CD4-positive, alpha-beta T cell (primary cell): ENCODE results near the gene SLC2A9. TPM values are rescaled to one million over a fixed set of nuclear protein-coding genes. Genes with fewer than 3 reads are reported as not detected.

Experiments used
- ATAC-seq: fragments of 200-7000 bp; cut with Tn5 transposase; one replicate; pipeline ENCODE4 v1.10.0; 2022; ENCODE audit warnings: mild to moderate bottlenecking; ENCODE audit not compliant: poor library complexity
- CTCF ChIA-PET: fragments of 350-600 bp; sonication (Branson Sonifier 250); formaldehyde crosslinking; loops from one replicate; lab custom pipeline; 2021; ENCODE audit warnings: antibody characterized with exemption, inconsistent platforms; lab: Charles Lee
- POLR2A ChIA-PET: fragments of 350-600 bp; sonication (Branson Sonifier 250); formaldehyde crosslinking; loops from one replicate; lab custom pipeline; 2021; ENCODE audit warnings: antibody characterized with exemption, inconsistent platforms; lab: Charles Lee
- DNase-seq, 14 experiments: peaks; one replicate each; pipeline ENCODE4 v3.0.0-alpha.2; 2013 to 2020; ENCODE audit warnings: mixed read lengths in 2 of 14
- H3K27ac ChIP-seq, 2 donors: one replicate each; pipeline versions ENCODE4 v1.5.1 to v1.7.0; 2013; ENCODE audit warnings: low read length in 2 of 2, low read depth in 1 of 2, mild to moderate bottlenecking in 1 of 2
- H3K27me3 ChIP-seq, 2 experiments: 1 replicate in 1 of 2; 2 replicates in 1 of 2; pipeline versions ENCODE4 v1.6.1 to v1.7.0; 2013; ENCODE audit warnings: low read length in 2 of 2, control low read depth in 1 of 2, mild to moderate bottlenecking in 1 of 2, moderate library complexity in 1 of 2; ENCODE audit not compliant: insufficient read depth in 2 of 2, control insufficient read depth in 1 of 2
- H3K36me3 ChIP-seq: one replicate; pipeline ENCODE4 v1.6.1; 2013; ENCODE audit warnings: low read length, control low read depth; ENCODE audit not compliant: insufficient read depth
- H3K4me1 ChIP-seq: one replicate; pipeline ENCODE4 v1.6.1; 2013; ENCODE audit warnings: low read length, control low read depth; ENCODE audit not compliant: insufficient read depth
- H3K4me3 ChIP-seq: one replicate; pipeline ENCODE4 v1.5.1; 2013; ENCODE audit warnings: mild to moderate bottlenecking, low read length, moderate library complexity
- H3K9me3 ChIP-seq, 2 experiments: 1 replicate in 1 of 2; 2 replicates in 1 of 2; pipeline versions ENCODE4 v1.6.1 to v1.7.0; 2013; ENCODE audit warnings: low read length in 2 of 2, mild to moderate bottlenecking in 2 of 2, control low read depth in 1 of 2, moderate library complexity in 1 of 2; ENCODE audit not compliant: control insufficient read depth in 1 of 2, insufficient read depth in 1 of 2
- H3K27ac Mint-ChIP-seq: one replicate; pipeline ENCODE4 v1.8.0; 2020; ENCODE audit warnings: mixed read lengths
- H3K27me3 Mint-ChIP-seq: one replicate; pipeline ENCODE4 v1.8.0; 2021; ENCODE audit warnings: mixed read lengths
- H3K36me3 Mint-ChIP-seq: one replicate; pipeline ENCODE4 v1.8.0; 2021; ENCODE audit warnings: low read depth, mixed read lengths
- H3K4me1 Mint-ChIP-seq: one replicate; pipeline ENCODE4 v1.8.0; 2021; ENCODE audit warnings: low read depth, mixed read lengths
- H3K4me3 Mint-ChIP-seq: one replicate; pipeline ENCODE4 v1.8.0; 2020; ENCODE audit warnings: mild to moderate bottlenecking, mixed read lengths
- H3K9me3 Mint-ChIP-seq: one replicate; pipeline ENCODE4 v1.8.0; 2020; ENCODE audit warnings: mixed read lengths
- intact Hi-C, 2 experiments: fragments of 100-400 bp; cut with DNase I in 1 of 2; cut with micrococcal nuclease in 1 of 2; formaldehyde crosslinking; loops; one replicate each; pipeline versions ENCODE4 v1.15.1 to v1.9.0; 2023 to 2025; cut with DNase I, micrococcal nuclease
- total RNA-seq, 174 experiments: library from RNA in 2 of 174; stranded (reverse) in 2 of 174; gene quantifications; one replicate each; pipeline ENCODE4 v1.2.3 and lab custom pipeline; 2021 to 2026
- TF ChIP-seq, protein P1 (sequence below): fragments of 200-600 bp; IDR thresholded peaks from one replicate; pipeline ENCODE4 v1.8.0; 2022; ENCODE audit warnings: antibody characterized with exemption, mild to moderate bottlenecking

Gene SLC2A9
- total RNA-seq, 2 experiments from 2014 or later, result 2.2 to 3.6 TPM

DNA sequence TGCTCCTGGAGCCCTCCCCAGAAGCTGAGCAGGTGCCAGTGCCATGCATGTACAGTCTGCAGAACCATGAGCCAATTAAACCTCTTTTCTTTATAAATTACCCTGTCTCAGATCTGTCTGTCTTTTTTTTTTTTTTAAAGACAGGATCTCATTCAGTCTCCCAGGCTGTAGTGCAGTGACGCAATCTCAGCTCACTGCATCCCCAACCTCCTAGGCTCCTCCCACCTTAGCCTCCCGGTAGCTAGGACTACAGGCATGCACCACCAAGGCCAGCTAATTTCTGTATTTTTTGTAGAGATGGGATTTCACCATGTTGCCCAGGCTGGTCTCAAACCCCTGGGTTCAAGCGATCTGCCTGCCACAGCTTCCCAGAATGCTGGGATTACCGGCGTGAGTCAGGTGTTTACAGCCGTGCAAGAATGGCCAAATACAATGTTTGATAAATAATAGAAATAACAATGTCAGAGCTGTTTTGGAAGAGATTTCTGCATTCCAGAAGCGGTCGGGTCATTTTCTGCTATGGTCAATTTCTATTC lies 68.8 kb downstream of the SLC2A9 start:
- TF ChIP-seq, protein P1, sequence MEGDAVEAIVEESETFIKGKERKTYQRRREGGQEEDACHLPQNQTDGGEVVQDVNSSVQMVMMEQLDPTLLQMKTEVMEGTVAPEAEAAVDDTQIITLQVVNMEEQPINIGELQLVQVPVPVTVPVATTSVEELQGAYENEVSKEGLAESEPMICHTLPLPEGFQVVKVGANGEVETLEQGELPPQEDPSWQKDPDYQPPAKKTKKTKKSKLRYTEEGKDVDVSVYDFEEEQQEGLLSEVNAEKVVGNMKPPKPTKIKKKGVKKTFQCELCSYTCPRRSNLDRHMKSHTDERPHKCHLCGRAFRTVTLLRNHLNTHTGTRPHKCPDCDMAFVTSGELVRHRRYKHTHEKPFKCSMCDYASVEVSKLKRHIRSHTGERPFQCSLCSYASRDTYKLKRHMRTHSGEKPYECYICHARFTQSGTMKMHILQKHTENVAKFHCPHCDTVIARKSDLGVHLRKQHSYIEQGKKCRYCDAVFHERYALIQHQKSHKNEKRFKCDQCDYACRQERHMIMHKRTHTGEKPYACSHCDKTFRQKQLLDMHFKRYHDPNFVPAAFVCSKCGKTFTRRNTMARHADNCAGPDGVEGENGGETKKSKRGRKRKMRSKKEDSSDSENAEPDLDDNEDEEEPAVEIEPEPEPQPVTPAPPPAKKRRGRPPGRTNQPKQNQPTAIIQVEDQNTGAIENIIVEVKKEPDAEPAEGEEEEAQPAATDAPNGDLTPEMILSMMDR, result no peak
- ATAC-seq, result no peak
- no peaks in the 10 kb centered on the region for H3K36me3 ChIP-seq
- H3K4me3 ChIP-seq, result no peak overlapping the region
- H3K36me3 Mint-ChIP-seq, result no peaks in the 10 kb centered on the region
- H3K27ac ChIP-seq, result no peak overlapping the region
- no peaks in the 10 kb centered on the region for H3K9me3 Mint-ChIP-seq
- no peaks in the 10 kb centered on the region for H3K27me3 ChIP-seq
- H3K27ac Mint-ChIP-seq, result no peak overlapping the region
- ChIA-PET POLR2A (no interaction called here), CTCF (no interaction called here)
- H3K4me1 Mint-ChIP-seq, result no peaks in the 10 kb centered on the region
- intact Hi-C loops, result no loop called here
- H3K27me3 Mint-ChIP-seq, result no peaks in the 10 kb centered on the region
- no peak for DNase-seq
- no peaks in the 10 kb centered on the region for H3K4me1 ChIP-seq
- no peak overlapping the region for H3K4me3 Mint-ChIP-seq
- no peaks in the 10 kb centered on the region for H3K9me3 ChIP-seq

DNA sequence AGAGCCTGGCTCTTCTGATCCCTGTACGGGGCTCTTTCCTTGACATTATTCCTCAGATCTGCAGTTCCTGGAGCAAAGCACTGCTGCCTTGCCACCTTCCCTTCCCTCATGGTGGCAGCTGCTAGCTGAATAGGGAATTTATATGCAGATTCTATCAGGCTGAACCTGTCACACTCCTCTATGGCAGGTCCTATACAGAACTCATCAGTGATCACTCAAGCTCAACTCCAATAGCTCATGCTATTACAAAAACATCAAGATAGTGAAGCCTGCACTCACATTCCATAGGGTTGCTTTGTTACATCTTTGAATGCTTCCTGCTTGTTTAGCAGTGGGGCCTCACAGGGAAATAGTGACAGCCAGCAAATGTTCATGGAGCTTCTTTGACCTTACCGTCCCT lies 71.7 kb downstream of the SLC2A9 start:
- TF ChIP-seq, protein P1, result no peak
- H3K27ac Mint-ChIP-seq, result no peak overlapping the region
- ChIA-PET POLR2A (no interaction called here), CTCF (no interaction called here)
- no peak for DNase-seq
- no peak overlapping the region for H3K4me3 Mint-ChIP-seq
- H3K27me3 Mint-ChIP-seq, result no peaks in the 10 kb centered on the region
- H3K36me3 Mint-ChIP-seq, result no peaks in the 10 kb centered on the region
- Histone ChIP-seq H3K9me3 (no peaks in the 10 kb centered on the region), H3K27me3 (no peaks in the 10 kb centered on the region), H3K4me1 (no peaks in the 10 kb centered on the region), H3K27ac (no peak overlapping the region), H3K4me3 (no peak overlapping the region), H3K36me3 (no peaks in the 10 kb centered on the region)
- H3K9me3 Mint-ChIP-seq, result no peaks in the 10 kb centered on the region
- no peak for ATAC-seq
- intact Hi-C loops, result no loop called here
- H3K4me1 Mint-ChIP-seq, result no peaks in the 10 kb centered on the region

DNA sequence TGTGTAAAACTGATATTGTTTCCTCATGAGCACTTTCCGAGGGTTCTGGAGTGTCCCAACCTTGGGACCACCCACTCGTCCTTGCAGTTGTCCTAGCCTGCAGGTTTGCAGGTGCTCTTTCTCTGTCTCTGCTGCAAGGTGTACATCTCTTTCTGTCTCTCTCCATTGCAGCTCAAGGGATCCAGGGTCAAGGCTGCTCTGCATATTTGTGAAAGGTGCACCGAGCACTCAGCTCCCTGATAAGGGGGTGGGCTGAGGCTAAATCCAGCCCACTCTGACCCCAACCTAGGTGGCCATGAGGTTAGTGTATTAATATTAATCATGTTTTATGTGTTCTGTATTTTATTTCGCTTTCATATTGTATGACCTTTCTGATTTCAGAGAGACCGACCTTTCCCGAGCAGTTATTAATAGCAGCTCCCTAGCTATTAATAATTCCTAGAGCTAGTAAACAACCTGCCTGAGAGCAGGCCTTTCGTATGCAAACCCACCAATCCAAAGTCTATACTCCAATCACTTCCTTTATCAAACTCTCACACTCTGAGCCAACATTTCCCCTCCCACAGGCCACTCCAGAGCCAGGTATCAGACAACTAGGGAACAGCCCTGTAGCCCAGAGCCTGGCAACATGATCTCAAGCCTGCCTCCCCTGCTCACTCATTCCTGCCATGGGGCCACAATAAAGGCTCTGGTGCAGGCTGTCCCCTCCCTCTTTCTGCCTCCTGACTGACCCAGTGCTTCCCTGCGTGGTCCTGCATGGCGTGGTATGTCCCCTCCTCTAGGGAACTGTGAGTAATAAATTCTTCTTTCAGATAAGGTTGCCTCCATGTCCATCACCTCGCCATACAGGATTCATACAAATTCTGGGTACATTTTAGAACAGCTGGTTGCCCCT lies 73.9 kb downstream of the SLC2A9 start:
- ATAC-seq (no peak), DNase-seq (no peak)
- Histone ChIP-seq H3K4me3 (no peak overlapping the region), H3K36me3 (no peaks in the 10 kb centered on the region), H3K27ac (no peak overlapping the region), H3K27me3 (no peaks in the 10 kb centered on the region), H3K9me3 (no peaks in the 10 kb centered on the region), H3K4me1 (no peaks in the 10 kb centered on the region)
- CTCF ChIA-PET, result no interaction called here
- intact Hi-C loops, result no loop called here
- POLR2A ChIA-PET, result no interaction called here
- no peak overlapping the region for H3K4me3 Mint-ChIP-seq
- no peak overlapping the region for H3K27ac Mint-ChIP-seq
- H3K27me3 Mint-ChIP-seq, result no peaks in the 10 kb centered on the region
- no peaks in the 10 kb centered on the region for H3K9me3 Mint-ChIP-seq
- TF ChIP-seq, protein P1, result no peak
- H3K36me3 Mint-ChIP-seq, result no peaks in the 10 kb centered on the region
- no peaks in the 10 kb centered on the region for H3K4me1 Mint-ChIP-seq
